NT2/D1 (cell line): ENCODE data around the gene TTLL5.

ENCODE experiments used
- DNase-seq: peaks from one replicate; pipeline ENCODE4 v3.0.0-alpha.2; 2011; ENCODE audit warnings: low read depth, low spot score
- H3K27me3 ChIP-seq: 2 replicates; pipeline ENCODE4 v1.6.0; 2011; ENCODE audit warnings: mild to moderate bottlenecking; ENCODE audit not compliant: insufficient read length, insufficient read depth
- H3K36me3 ChIP-seq: 2 replicates; pipeline ENCODE4 v1.6.1; 2011; ENCODE audit warnings: mild to moderate bottlenecking, low read length, mixed read lengths; ENCODE audit not compliant: insufficient read depth, insufficient read length
- H3K4me1 ChIP-seq: 2 replicates; pipeline ENCODE4 v1.5.1; 2011; ENCODE audit not compliant: insufficient read depth, insufficient read length
- H3K4me3 ChIP-seq: 2 replicates; pipeline ENCODE4 v1.5.1; 2011; ENCODE audit warnings: low read depth; ENCODE audit not compliant: insufficient read length
- H3K9ac ChIP-seq: 2 replicates; pipeline ENCODE4 v1.6.0; 2011; ENCODE audit warnings: low read depth; ENCODE audit not compliant: insufficient read length
- H3K9me3 ChIP-seq: 2 replicates; pipeline ENCODE4 v1.5.1; 2011; ENCODE audit warnings: mild to moderate bottlenecking, low read length; ENCODE audit not compliant: insufficient read depth
- SUZ12 ChIP-seq: IDR thresholded peaks from 2 replicates; pipeline ENCODE4 v1.6.1; 2011; ENCODE audit not compliant: insufficient read length, insufficient read depth; ENCODE audit errors: extremely low read depth
- YY1 ChIP-seq: IDR thresholded peaks from 2 replicates; pipeline ENCODE4 v1.6.1; 2011; ENCODE audit not compliant: insufficient read length, insufficient read depth
- ZNF274 ChIP-seq: IDR thresholded peaks from 2 replicates; pipeline ENCODE4 v1.6.1; 2011; ENCODE audit warnings: mild to moderate bottlenecking, low read depth, low read length

The TTLL5 gene

DNA sequence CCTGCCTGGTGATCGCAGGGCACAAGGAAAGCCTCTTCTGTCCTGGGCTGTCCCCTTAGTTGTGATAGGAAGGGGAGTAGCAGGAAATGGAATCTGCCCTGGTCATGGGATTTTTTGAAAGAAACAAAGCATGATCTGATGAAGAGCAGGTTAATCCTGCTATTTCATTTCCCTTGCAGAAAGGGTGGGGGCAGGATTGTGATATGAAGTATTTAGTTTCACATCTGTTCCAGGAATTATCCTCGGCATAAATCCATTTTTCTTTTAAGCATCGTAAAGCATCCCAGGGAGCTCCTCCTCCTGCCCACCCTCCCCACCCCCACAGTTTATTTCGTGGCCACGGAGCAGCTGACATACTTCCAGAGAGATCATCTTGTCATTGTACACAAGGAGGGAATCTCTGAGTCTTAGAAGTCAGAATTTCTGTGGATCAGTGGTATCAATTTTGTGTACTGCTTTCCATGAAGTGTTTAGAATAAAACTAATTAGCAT is 267.7 kb downstream of the TTLL5 start:
- H3K27me3 ChIP-seq = no peaks in the 10 kb centered on the region
- no peaks in the 10 kb centered on the region; the same call in 1 of the 2 replicates for H3K9me3 ChIP-seq
- no peaks in the 10 kb centered on the region for H3K4me1 ChIP-seq
- no peak for DNase-seq
- H3K4me3 ChIP-seq = no peak overlapping the region
- no peak for TF ChIP-seq SUZ12
- TF ChIP-seq YY1 = no peak
- TF ChIP-seq ZNF274 = no peak
- peaks cover 3% of the 10 kb centered on the region for H3K36me3 ChIP-seq
- no peak overlapping the region for H3K9ac ChIP-seq

GRCh38 chr14:75933712-75934296 is 272.8 kb downstream of the TTLL5 start:
- H3K27me3 ChIP-seq = no peaks in the 10 kb centered on the region
- no peak overlapping the region for H3K9ac ChIP-seq
- no peaks in the 10 kb centered on the region for H3K9me3 ChIP-seq
- no peaks in the 10 kb centered on the region for H3K4me1 ChIP-seq
- no peak for TF ChIP-seq SUZ12
- no peak for TF ChIP-seq ZNF274
- no peak for TF ChIP-seq YY1
- DNase-seq = no peak
- peaks cover 5% of the 10 kb centered on the region for H3K36me3 ChIP-seq
- H3K4me3 ChIP-seq = no peak overlapping the region

DNA sequence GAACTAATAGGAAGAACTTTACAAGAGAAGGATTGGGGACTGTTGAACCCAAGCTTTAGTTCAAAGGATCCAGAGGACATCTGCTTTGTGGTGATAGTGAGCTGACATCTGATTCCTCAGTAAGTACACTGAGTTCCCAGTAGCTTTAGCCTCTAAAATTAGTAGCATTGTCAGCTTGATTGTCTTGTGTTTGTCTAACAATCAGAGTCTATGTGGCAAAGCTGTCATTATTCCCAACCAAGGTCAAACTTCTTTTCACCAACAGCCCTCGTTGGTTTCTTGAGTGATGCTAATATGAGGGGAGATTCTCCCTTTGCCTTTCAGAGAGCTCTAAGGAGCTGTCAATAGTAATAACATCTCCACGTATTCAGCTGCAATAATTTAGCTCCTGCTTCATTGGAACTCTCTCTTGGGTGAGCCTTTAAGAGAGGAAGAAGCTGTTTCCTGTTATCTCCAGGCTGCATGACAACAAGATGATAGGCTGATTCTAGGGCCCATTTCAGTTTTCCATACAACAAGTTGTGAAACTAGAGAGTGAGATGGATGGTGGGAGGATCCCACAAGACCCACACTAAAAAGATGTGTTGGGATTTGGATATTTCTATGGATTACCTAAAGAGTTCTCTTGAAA is 274.1 kb downstream of the TTLL5 start:
- DNase-seq = no peak
- H3K4me1 ChIP-seq = no peaks in the 10 kb centered on the region
- no peaks in the 10 kb centered on the region for H3K27me3 ChIP-seq
- no peak for TF ChIP-seq ZNF274
- no peak for TF ChIP-seq YY1
- TF ChIP-seq SUZ12 = no peak
- peaks cover 5% of the 10 kb centered on the region for H3K36me3 ChIP-seq
- H3K9me3 ChIP-seq = no peaks in the 10 kb centered on the region
- no peak overlapping the region for H3K9ac ChIP-seq
- H3K4me3 ChIP-seq = no peak overlapping the region

DNA sequence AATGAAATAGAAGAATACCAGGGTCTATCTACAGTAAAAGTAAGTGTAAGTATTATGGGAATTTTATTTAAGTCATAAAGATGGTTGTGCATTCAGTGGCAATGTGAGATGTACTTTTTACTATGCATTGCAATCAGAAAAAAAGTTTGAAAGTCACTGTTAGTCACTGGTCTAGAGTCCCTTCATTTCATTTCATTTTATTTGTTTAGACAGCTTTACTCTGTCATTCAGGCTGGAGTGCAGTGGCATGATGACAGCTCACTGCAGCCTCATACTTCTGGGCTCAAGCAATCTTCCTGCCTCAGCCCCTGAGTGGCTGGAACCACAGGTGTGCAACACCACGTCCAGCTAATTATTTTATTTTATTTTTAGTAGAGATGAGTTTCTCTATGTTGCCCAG is 278.2 kb downstream of the TTLL5 start:
- TF ChIP-seq SUZ12 (no peak), YY1 (no peak), ZNF274 (no peak)
- DNase-seq = no peak
- no peaks in the 10 kb centered on the region for H3K9me3 ChIP-seq
- H3K27me3 ChIP-seq = no peaks in the 10 kb centered on the region
- H3K9ac ChIP-seq = no peak overlapping the region
- H3K4me3 ChIP-seq = no peak overlapping the region
- H3K4me1 ChIP-seq = no peaks in the 10 kb centered on the region
- H3K36me3 ChIP-seq = no peaks in the 10 kb centered on the region

GRCh38 chr14:75941030-75941429 is 280.0 kb downstream of the TTLL5 start:
- no peaks in the 10 kb centered on the region for H3K9me3 ChIP-seq
- no peak overlapping the region for H3K9ac ChIP-seq
- H3K36me3 ChIP-seq = no peaks in the 10 kb centered on the region
- no peak overlapping the region for H3K4me3 ChIP-seq
- DNase-seq = no peak
- H3K27me3 ChIP-seq = no peaks in the 10 kb centered on the region
- no peak for TF ChIP-seq YY1
- no peak for TF ChIP-seq ZNF274
- no peak for TF ChIP-seq SUZ12
- H3K4me1 ChIP-seq = no peaks in the 10 kb centered on the region

DNA sequence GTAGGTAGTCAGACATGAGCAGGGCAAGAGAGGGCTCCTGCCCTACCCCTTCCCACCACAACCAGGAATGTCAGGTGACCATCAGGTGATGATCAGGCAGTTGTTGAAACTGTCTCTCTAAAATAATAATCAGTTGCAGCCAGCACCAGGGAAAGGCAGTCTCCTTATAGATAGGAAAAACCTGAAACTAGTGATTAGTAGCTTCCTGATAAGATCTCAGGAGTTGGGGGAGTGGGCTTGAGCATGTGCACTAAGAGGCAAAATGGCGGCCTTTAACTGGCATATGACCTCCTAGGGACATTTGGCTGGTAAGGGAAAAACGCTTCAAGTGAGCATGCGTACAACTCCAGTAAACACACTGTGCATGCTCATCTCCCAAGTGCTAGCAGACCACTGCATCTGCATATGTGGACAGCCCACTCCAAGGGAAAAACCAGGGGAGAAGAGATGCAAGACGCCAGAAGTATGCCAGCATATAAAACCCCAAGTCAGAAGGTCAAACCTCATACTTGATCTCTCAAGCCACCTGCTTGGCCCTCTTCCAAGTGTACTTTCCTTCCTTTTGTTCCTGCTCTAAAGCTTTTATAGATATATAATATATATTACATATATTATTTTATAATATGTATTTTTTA is 283.7 kb downstream of the TTLL5 start:
- H3K36me3 ChIP-seq = no peaks in the 10 kb centered on the region
- no peaks in the 10 kb centered on the region for H3K27me3 ChIP-seq
- no peaks in the 10 kb centered on the region for H3K4me1 ChIP-seq
- no peak overlapping the region for H3K9ac ChIP-seq
- DNase-seq = no peak
- TF ChIP-seq ZNF274 (no peak), SUZ12 (no peak), YY1 (no peak)
- H3K4me3 ChIP-seq = no peak overlapping the region
- no peaks in the 10 kb centered on the region for H3K9me3 ChIP-seq

GRCh38 chr14:75946785-75947184 is 285.7 kb downstream of the TTLL5 start:
- no peaks in the 10 kb centered on the region for H3K27me3 ChIP-seq
- TF ChIP-seq SUZ12 (no peak), YY1 (no peak), ZNF274 (no peak)
- no peak for DNase-seq
- no peak overlapping the region for H3K9ac ChIP-seq
- H3K4me3 ChIP-seq = no peak overlapping the region
- H3K4me1 ChIP-seq = no peaks in the 10 kb centered on the region
- no peaks in the 10 kb centered on the region for H3K36me3 ChIP-seq
- no peaks in the 10 kb centered on the region for H3K9me3 ChIP-seq
